ENCODE measurements around the gene TMEM52. TPM values are rescaled to one million over a fixed set of nuclear protein-coding genes. Genes with fewer than 3 reads are reported as not detected.
"Not testable (repeated sequence)": the region's sequence is repeated elsewhere in the genome, so short reads cannot be mapped to it uniquely, and the experiment has no call there.

Gene TMEM52
- total RNA-seq, 1 donor = 0.27 TPM

GRCh38 chr1:1947493-1947892 is 28.4 kb upstream of the TMEM52 start:
- DNase-seq (ENCODE audit: low read depth in 2 of 3, low spot score in 2 of 3) = no peak

- DNase-seq (ENCODE audit: low read depth in 2 of 3, low spot score in 2 of 3) = no peak
Observed at GRCh38 chr1:1946540-1946939, 27.5 kb upstream of the TMEM52 start.

- DNase-seq (ENCODE audit: low read depth in 2 of 3, low spot score in 2 of 3) = no peak
Observed at GRCh38 chr1:1945782-1946393, 26.8 kb upstream of the TMEM52 start.

- DNase-seq (ENCODE audit: low read depth in 2 of 3, low spot score in 2 of 3) = peak in 2 of 3 donors; percentile 48 to 55
Observed at GRCh38 chr1:1943834-1944570, 24.9 kb upstream of the TMEM52 start.

DNA sequence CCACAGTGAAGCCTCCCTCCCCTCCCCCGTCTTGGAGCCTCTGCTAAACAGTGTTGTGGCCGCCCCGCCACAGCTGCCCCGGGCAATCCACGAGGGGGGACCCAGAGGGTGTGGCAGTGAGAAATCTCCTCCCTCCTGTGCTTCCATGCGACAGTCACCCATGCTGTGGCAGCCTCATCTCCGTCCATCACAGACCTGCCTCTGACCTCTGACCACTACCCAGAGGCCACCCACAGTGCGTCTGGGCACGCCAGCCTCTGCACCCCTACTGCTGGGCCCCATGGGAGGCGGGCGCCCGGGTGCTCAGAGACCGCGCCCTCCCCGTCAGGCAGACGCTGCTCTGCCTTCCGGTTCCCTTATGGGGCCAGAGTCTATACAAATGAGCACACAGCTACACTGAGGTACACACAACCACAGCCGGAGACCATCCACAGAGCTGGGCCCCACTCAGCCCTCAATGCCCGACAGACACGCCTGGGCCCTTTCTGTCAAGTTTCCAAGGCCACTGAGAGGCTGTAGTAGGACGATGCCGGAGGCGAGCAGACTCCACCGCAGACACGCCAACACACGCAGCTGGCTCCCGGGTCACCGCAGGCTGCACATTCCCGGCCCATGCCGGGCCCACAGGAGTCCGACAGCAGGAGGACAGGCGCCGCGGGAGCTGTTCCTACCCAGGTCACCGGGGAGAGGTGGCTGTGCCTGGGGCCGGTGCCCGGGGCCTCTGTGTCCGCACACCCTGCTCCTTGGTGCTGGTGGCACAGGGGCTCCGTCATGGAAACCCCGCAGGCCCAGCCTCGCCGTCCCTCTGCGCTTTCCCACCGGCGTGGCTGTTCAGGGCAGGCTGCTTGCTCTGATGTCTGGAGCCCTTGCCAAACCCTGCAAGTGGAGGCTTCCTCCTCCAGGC is 23.9 kb upstream of the TMEM52 start:
- no peak for DNase-seq (ENCODE audit: low read depth in 2 of 3, low spot score in 2 of 3)

DNA sequence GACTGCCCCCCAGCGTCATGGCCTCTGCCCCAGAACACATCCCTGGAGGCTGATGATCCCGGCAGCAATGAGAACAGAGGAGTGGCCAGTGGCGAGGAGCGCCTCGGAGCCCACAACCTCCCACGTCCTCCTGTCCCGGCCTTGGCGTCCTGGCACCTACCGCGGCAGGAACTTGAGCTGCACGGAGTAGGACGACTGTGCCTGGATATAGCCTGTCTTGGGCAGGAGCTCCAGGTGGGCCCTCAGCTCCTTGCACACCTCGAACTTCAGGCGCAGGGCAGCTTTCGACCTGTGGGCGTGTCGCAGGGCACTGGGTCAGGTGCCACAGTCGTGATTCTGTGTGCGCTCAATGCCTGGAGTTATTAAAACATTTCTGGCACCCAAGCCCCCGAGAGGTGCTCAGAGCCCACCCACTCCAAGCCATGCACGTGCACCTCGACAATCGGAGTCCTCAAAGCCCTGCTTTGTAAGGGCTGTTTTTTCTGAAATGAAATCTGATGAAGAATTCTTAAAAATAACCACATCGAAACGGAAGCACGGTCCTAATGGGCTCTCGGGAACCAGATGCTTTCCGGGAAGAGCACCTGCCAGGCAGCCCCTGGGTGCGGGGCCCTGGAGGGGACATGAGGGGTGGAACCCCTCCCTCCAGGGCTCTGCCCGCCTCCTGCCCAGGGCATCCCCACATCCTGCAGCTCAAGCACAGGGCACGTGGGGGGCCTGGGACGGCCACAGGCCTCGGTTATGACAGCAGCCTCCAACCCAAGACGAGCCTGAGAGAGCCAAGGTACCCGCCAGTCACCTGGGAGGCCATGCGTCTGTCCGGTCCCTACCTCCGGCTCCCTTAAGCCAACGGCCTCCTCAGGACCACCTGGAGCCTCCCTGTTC is 23.0 kb upstream of the TMEM52 start:
- DNase-seq (ENCODE audit: low read depth in 2 of 3, low spot score in 2 of 3) = no peak

DNA sequence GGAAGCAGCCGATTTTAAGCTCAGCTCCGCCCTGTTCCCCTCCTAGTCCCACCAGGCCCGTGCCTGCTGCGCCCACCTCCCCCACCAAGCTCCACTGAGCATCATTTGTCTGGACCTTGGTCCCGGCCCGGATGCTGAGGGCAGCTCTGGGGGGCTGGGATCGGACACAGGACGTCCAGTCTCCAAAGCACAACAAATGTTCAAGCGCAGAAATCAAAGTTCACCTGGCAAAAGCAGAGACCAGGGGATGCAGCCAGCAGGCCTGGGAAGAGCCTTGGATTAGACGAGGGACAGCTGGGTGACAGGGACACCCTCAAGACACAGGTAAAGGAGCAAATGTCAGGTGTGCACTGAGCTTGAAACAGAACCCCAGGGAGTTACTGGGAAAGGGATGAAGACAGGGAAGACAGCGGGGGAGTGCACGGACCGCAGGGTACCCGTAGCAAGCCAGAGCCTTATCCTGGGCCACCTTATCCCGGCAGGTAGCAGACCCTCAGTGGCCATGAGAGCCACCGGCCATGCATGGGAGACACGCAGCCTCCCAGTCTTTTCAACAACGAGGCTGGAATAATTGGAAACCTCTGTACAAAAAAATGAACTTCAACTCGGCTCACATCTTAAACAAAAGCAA is 22.2 kb upstream of the TMEM52 start:
- DNase-seq (ENCODE audit: low read depth in 2 of 3, low spot score in 2 of 3) = no peak

DNA sequence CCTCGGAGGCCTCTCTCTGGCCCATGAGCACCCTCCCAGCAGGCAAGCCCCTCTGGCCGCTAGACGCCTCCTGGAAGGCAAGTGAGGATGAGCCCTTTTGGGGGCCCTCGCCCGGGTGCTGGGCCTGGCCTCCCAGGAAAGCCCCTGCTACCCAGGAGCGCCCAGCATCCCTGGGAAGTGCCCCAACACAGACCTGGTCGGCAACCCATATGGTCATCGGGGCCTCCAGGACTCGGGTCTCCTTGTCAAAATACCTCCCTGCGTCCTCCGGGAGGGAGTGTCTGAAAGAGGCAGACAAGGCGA is 21.0 kb upstream of the TMEM52 start:
- DNase-seq (ENCODE audit: low read depth in 2 of 3, low spot score in 2 of 3) = no peak

- no peak for DNase-seq (ENCODE audit: low read depth in 2 of 3, low spot score in 2 of 3)
Observed at GRCh38 chr1:1939296-1940122, 20.4 kb upstream of the TMEM52 start.

GRCh38 chr1:1938613-1939295 is 19.7 kb upstream of the TMEM52 start:
- DNase-seq (ENCODE audit: low read depth in 2 of 3, low spot score in 2 of 3) = no peak

GRCh38 chr1:1938276-1938573 is 19.1 kb upstream of the TMEM52 start:
- no peak for DNase-seq (ENCODE audit: low read depth in 2 of 3, low spot score in 2 of 3)

GRCh38 chr1:1937549-1938275 is 18.6 kb upstream of the TMEM52 start:
- no peak for DNase-seq (ENCODE audit: low read depth in 2 of 3, low spot score in 2 of 3)

DNA sequence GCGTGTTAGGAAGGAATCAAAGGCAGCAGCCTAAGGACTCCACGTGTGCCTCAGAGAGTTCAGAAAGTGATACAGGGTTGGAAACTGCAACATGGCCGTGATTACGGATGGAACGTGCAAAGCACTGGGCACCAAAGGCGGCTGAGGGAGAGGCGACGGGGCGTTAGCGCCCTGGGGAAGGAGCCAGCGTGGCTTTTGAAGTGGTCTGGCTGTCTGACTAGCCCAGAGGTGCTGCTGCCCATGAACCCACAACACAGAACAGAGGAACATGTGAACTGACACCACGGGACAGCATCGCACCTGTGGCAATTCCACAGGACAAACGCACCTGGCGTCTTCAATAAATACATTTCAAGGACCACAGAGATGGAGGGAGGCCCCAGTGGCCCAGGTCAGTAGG is 18.0 kb upstream of the TMEM52 start:
- DNase-seq (ENCODE audit: low read depth in 2 of 3, low spot score in 2 of 3) = no peak

- not testable (repeated sequence) for DNase-seq (ENCODE audit: low read depth in 2 of 3, low spot score in 2 of 3)
Observed at GRCh38 chr1:1934848-1935247, 15.8 kb upstream of the TMEM52 start.

DNA sequence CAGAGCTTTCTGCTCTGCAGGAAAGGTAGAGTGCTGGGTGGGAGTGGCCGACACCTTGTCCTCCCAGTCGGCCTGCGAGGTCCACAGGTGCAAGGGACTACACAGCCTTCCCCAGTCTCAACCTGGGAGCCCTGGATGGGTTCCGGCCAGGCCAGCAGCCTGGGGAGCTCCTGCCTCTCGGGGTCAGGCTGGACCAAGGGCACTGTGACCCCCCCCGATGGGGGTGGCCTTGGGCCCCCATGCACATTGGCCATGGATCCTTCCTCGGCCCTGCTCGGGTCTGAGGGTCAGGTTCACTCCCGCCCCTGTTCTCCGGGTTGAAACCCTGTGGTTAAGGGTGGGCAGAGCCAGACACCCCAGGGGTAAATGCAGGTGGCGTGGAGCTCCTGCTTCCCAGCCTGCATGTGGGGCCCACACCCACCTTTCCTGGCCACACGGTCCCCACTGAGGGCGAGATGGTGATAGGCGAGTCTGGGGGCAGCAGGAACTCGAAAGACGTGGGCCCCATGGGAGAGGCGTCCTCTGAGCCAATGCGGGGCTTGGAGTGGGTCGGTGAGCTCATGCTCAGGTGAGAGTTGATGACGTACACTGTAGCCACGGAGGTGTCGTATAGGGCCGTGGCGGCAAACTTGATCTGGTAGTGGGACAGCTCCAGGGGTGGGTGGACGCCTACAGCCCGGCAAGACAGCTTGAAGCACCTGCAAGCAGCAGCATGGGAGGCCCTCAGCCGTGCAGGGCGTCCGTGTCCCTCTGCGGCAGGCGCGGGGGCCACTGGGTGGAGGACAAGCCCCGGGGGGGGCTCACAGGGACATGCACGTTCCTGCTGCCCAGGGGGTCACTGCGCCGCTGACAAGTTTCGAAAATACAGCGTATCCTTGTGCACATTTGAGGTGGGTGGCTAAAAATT is 10.8 kb upstream of the TMEM52 start:
- DNase-seq (ENCODE audit: low read depth in 2 of 3, low spot score in 2 of 3) = no peak

DNA sequence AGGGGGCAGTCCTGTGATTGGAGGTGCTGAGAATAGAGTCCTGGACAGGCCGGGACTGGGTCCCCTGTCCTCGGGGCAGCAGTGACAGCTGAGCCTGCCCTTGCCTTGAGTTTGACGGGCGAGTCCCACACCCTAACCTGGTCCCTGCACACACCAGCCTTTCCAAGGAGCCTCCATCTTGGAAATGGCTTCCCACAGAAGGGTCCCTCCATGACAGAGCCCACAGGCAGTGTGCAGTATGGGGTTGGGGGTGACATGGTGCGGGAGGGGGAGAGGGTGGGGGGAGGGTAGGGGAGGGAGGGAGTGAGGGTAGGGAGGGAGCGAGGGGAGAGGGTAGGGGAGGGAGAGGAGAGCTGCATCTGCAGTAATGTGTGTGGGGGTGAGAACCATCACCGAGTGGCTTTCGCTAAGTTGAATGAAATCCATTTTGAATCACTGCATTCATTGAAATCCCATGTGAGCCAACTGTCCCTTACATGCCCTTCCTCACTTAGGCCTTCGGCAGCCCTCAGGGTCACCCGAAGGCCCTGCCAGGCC is 10.1 kb upstream of the TMEM52 start:
- DNase-seq (ENCODE audit: low read depth in 2 of 3, low spot score in 2 of 3) = no peak

Measured in hematopoietic multipotent progenitor cell (in vitro differentiated cells).